Measurements from ENCODE around the gene ACTRT3. TPM values are rescaled to one million over a fixed set of nuclear protein-coding genes. Genes with fewer than 3 reads are reported as not detected.
"Not testable (repeated sequence)": the region's sequence is repeated elsewhere in the genome, so short reads cannot be mapped to it uniquely, and the experiment has no call there.

ACTRT3 gene
- total and polyA plus RNA-seq, 12 donors: 0.32 to 4.4 (median 1.7) TPM

- TF ChIP-seq POLR2A (IDR thresholded peaks at IDR 0.05): no peak
- no peak for TF ChIP-seq CTCF (IDR thresholded peaks at IDR 0.05)
These were observed 46.6 kb downstream of the ACTRT3 start for GRCh38 chr3:169722724-169723123.

GRCh38 chr3:169718415-169718814 is 50.9 kb downstream of the ACTRT3 start:
- intact Hi-C loops (cut with DNase I); H3K27ac ChIP-seq; H3K9me3 ChIP-seq (replicated peaks in 1 of 3); H3K27me3 ChIP-seq; DNase-seq; H3K36me3 ChIP-seq (replicated peaks in 1 of 2); H3K4me1 ChIP-seq (replicated peaks in 1 of 2); H3K4me3 ChIP-seq: not testable (repeated sequence)
- WGBS, 4 donors: 83 to 92% (median 89%) methylated on average over 3 to 4 of the region's 4 CpGs

More at GRCh38 chr3:169722724-169723123, 46.6 kb downstream of the ACTRT3 start:
- Histone ChIP-seq H3K27me3 (no peaks in the 10 kb centered on the region), H3K4me3 (no peak overlapping the region), H3K36me3 (replicated peaks in 1 of 2) (no peaks in the 10 kb centered on the region), H3K4me1 (replicated peaks in 1 of 2) (no peaks in the 10 kb centered on the region), H3K9me3 (replicated peaks in 1 of 3) (no peaks in the 10 kb centered on the region), H3K27ac (no peak overlapping the region)
- no peak for DNase-seq
- intact Hi-C loops (cut with DNase I): no loop called here

Small RNAs within 50 kb of the gene (small RNA-seq; reads per million reads assigned to genes)
- 0 reads per million in 2 donors for gene RNU6-637P

Other genes with a start within 250 kb of the ACTRT3 start
- gene MECOM, start 105.8 kb downstream of the ACTRT3 start, total RNA-seq: 1 to 10 TPM in 7 of 9 donors, under 1 TPM in 2; 0.83 to 4.7 (median 1.5) TPM
- gene MECOM, start 105.8 kb downstream of the ACTRT3 start, polyA plus RNA-seq: 1 to 10 TPM in 2 of 3 donors, under 1 TPM in 1; 0.29 to 1.5 (median 1.3) TPM
- 100 to 1,000 TPM in 1 of 9 donors, 10 to 100 TPM in 4, 1 to 10 TPM in 4; 1.4 to 200 (median 30.8) TPM for gene TERC, start 4.5 kb downstream of the ACTRT3 start, total RNA-seq
- gene TERC, start 4.5 kb downstream of the ACTRT3 start, polyA plus RNA-seq: not detected
- 10 to 100 TPM in 6 of 9 donors, 1 to 10 TPM in 3; 6.8 to 20.5 (median 11.5) TPM for gene MYNN, start 3.8 kb upstream of the ACTRT3 start, total RNA-seq
- 10 to 100 TPM in 1 of 3 donors, 1 to 10 TPM in 2; 6.1 to 14.8 (median 7.9) TPM for gene MYNN, start 3.8 kb upstream of the ACTRT3 start, polyA plus RNA-seq
- under 1 TPM in 2 of 9 donors, not detected in 7; 0.11 to 0.14 TPM for gene LRRIQ4, start 43.3 kb upstream of the ACTRT3 start, total RNA-seq
- gene LRRIQ4, start 43.3 kb upstream of the ACTRT3 start, polyA plus RNA-seq: under 1 TPM in 2 of 3 donors, not detected in 1; 0.13 to 0.16 TPM
- gene LRRC34, start 43.3 kb upstream of the ACTRT3 start, total RNA-seq: 1 to 10 TPM in 6 of 9 donors, under 1 TPM in 3; 0.12 to 5.2 (median 2.2) TPM
- gene LRRC34, start 43.3 kb upstream of the ACTRT3 start, polyA plus RNA-seq: 1 to 10 TPM; 1.2 to 2.9 (median 2.1) TPM
- under 1 TPM in 1 of 9 donors, not detected in 8; 0.06 TPM for gene LRRC31, start 100.4 kb upstream of the ACTRT3 start, total RNA-seq
- gene LRRC31, start 100.4 kb upstream of the ACTRT3 start, polyA plus RNA-seq: not detected
- not detected for gene SAMD7, start 142.0 kb upstream of the ACTRT3 start, total RNA-seq
- gene SAMD7, start 142.0 kb upstream of the ACTRT3 start, polyA plus RNA-seq: not detected
- gene SEC62, start 197.2 kb upstream of the ACTRT3 start, total RNA-seq: 100 to 1,000 TPM in 5 of 9 donors, 10 to 100 TPM in 4; 41.1 to 199 (median 125) TPM
- gene SEC62, start 197.2 kb upstream of the ACTRT3 start, polyA plus RNA-seq: 100 to 1,000 TPM; 153 to 267 (median 176) TPM